T-helper 2 cell treated with Interferon-gamma antibody and Interleukin-4, amounts not matched to agents 100 ng/mL and 5 ng/mL, for 36 hours (primary cell): ENCODE data around the gene REX1BD. TPM values are rescaled to one million over a fixed set of nuclear protein-coding genes. Genes with fewer than 3 reads are reported as not detected.

ENCODE experiments used
- total RNA-seq: library from RNA; stranded (reverse); gene quantifications from 2 replicates; pipeline ENCODE4 v1.2.3, GENCODE V29; 2022

REX1BD gene
- total RNA-seq, 1 donor from 2014 or later = 93.8 TPM

Other genes starting within 250 kb of the REX1BD start
- 26.4 and 30.2 TPM in 2 replicates for gene PGPEP1, start 248.2 kb upstream of the REX1BD start, total RNA-seq
- 0.32 TPM in 1 of 2 replicates, not detected in the other for gene GDF15, start 202.6 kb upstream of the REX1BD start, total RNA-seq
- not detected in 2 replicates for gene LRRC25, start 191.2 kb upstream of the REX1BD start, total RNA-seq
- gene SSBP4, start 169.4 kb upstream of the REX1BD start, total RNA-seq = 178 and 195 TPM in 2 replicates
- 22.6 and 26.0 TPM in 2 replicates for gene ISYNA1, start 150.7 kb upstream of the REX1BD start, total RNA-seq
- 23.3 and 23.4 TPM in 2 replicates for gene ELL, start 66.7 kb upstream of the REX1BD start, total RNA-seq
- 191 and 201 TPM in 2 replicates for gene FKBP8, start 45.2 kb upstream of the REX1BD start, total RNA-seq
- gene KXD1, start 30.9 kb upstream of the REX1BD start, total RNA-seq = 102 and 103 TPM in 2 replicates
- 1,575 and 1,597 TPM in 2 replicates for gene UBA52, start 16.9 kb upstream of the REX1BD start, total RNA-seq
- not detected in 2 replicates for gene CRLF1, start 18.0 kb downstream of the REX1BD start, total RNA-seq
- gene TMEM59L, start 24.1 kb downstream of the REX1BD start, total RNA-seq = not detected in 2 replicates
- 10.5 and 11.7 TPM in 2 replicates for gene KLHL26, start 48.2 kb downstream of the REX1BD start, total RNA-seq
- gene CRTC1, start 94.9 kb downstream of the REX1BD start, total RNA-seq = 8.2 and 9.4 TPM in 2 replicates
- not detected in 2 replicates for gene COMP, start 202.5 kb downstream of the REX1BD start, total RNA-seq
- gene UPF1, start 243.2 kb downstream of the REX1BD start, total RNA-seq = 100 and 102 TPM in 2 replicates